ENCODE results near the gene CDC5L. TPM values are rescaled to one million over a fixed set of nuclear protein-coding genes. Genes with fewer than 3 reads are reported as not detected.

Gene CDC5L
- total RNA-seq, 1 donor from 2014 or later = 19.0 TPM

GRCh38 chr6:44423306-44423705 is 35.8 kb downstream of the CDC5L start:
- peaks cover 31% of the 10 kb centered on the region for H3K36me3 Mint-ChIP-seq (ENCODE audit: low read depth)
- no peak for TF ChIP-seq CTCF (IDR thresholded peaks at IDR 0.05)
- H3K27me3 Mint-ChIP-seq (ENCODE audit: low read depth) = no peaks in the 10 kb centered on the region
- H3K9me3 Mint-ChIP-seq (ENCODE audit: low read depth) = no peaks in the 10 kb centered on the region
- H3K4me3 Mint-ChIP-seq (ENCODE audit: unreplicated experiment) = no peak overlapping the region
- no peak for DNase-seq (ENCODE audit: low spot score)
- H3K27ac Mint-ChIP-seq (ENCODE audit: unreplicated experiment) = no peak overlapping the region
- no peaks in the 10 kb centered on the region for H3K4me1 Mint-ChIP-seq (ENCODE audit: low read depth)

- DNase-seq (ENCODE audit: low spot score) = no peak
- H3K27me3 Mint-ChIP-seq (ENCODE audit: low read depth) = no peaks in the 10 kb centered on the region
- no peaks in the 10 kb centered on the region for H3K9me3 Mint-ChIP-seq (ENCODE audit: low read depth)
- H3K4me1 Mint-ChIP-seq (ENCODE audit: low read depth) = peaks cover 14% of the 10 kb centered on the region
- peaks cover 22% of the 10 kb centered on the region for H3K36me3 Mint-ChIP-seq (ENCODE audit: low read depth)
- no peak for TF ChIP-seq CTCF (IDR thresholded peaks at IDR 0.05)
- H3K27ac Mint-ChIP-seq (ENCODE audit: unreplicated experiment) = no peak overlapping the region
- H3K4me3 Mint-ChIP-seq (ENCODE audit: unreplicated experiment) = no peak overlapping the region
Measured at GRCh38 chr6:44425951-44426350, 38.4 kb downstream of the CDC5L start.

GRCh38 chr6:44428682-44429081 is 41.2 kb downstream of the CDC5L start:
- no peak for DNase-seq (ENCODE audit: low spot score)
- Mint-ChIP-seq H3K27ac (ENCODE audit: unreplicated experiment) (no peak overlapping the region), H3K36me3 (ENCODE audit: low read depth) (peaks cover 11% of the 10 kb centered on the region), H3K4me3 (ENCODE audit: unreplicated experiment) (no peak overlapping the region), H3K27me3 (ENCODE audit: low read depth) (no peaks in the 10 kb centered on the region), H3K4me1 (ENCODE audit: low read depth) (peaks cover 35% of the 10 kb centered on the region), H3K9me3 (ENCODE audit: low read depth) (no peaks in the 10 kb centered on the region)
- TF ChIP-seq CTCF (IDR thresholded peaks at IDR 0.05) = no peak

GRCh38 chr6:44430326-44430725 is 42.8 kb downstream of the CDC5L start:
- no peak overlapping the region for H3K4me3 Mint-ChIP-seq (ENCODE audit: unreplicated experiment)
- H3K9me3 Mint-ChIP-seq (ENCODE audit: low read depth) = no peaks in the 10 kb centered on the region
- H3K4me1 Mint-ChIP-seq (ENCODE audit: low read depth) = peaks cover 46% of the 10 kb centered on the region
- DNase-seq (ENCODE audit: low spot score) = no peak
- no peak for TF ChIP-seq CTCF (IDR thresholded peaks at IDR 0.05)
- peaks cover 5% of the 10 kb centered on the region for H3K36me3 Mint-ChIP-seq (ENCODE audit: low read depth)
- H3K27ac Mint-ChIP-seq (ENCODE audit: unreplicated experiment) = peak overlapping the region; percentile 66
- no peaks in the 10 kb centered on the region for H3K27me3 Mint-ChIP-seq (ENCODE audit: low read depth)

- DNase-seq (ENCODE audit: low spot score) = no peak
- Mint-ChIP-seq H3K27me3 (ENCODE audit: low read depth) (no peaks in the 10 kb centered on the region), H3K36me3 (ENCODE audit: low read depth) (peaks cover 1% of the 10 kb centered on the region), H3K9me3 (ENCODE audit: low read depth) (no peaks in the 10 kb centered on the region), H3K27ac (ENCODE audit: unreplicated experiment) (no peak overlapping the region), H3K4me1 (ENCODE audit: low read depth) (peaks cover 46% of the 10 kb centered on the region), H3K4me3 (ENCODE audit: unreplicated experiment) (no peak overlapping the region)
- TF ChIP-seq CTCF (IDR thresholded peaks at IDR 0.05) = peak; percentile 93
Measured at GRCh38 chr6:44431118-44431725, 43.7 kb downstream of the CDC5L start.
